ENCODE measurements around the gene TTC19.
"Not testable (repeated sequence)": the region's sequence is repeated elsewhere in the genome, so short reads cannot be mapped to it uniquely, and the experiment has no call there.

TTC19 gene

DNA sequence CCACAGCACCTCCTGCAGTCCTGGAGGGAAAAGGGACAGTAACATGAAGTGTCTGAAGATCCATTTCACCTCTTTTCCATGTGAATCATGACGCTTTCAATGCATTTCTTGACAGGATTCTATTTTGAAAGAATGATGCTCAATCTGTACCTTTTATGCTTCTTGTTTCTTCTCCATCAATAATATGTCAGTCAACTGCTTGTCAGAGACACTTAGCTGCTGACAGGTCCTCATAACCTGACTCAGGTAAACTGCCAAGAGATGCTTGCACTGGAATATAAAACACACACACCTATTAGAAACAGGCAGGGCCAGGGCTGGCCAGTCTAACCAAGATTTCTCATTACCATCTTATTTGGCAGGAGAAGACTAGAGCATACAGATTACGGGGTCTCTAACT, 21.7 kb upstream of the TTC19 start:
- no peaks in the 10 kb centered on the region for H3K27me3 ChIP-seq (ENCODE audit: low read depth, low read length)
- no peaks in the 10 kb centered on the region for H3K9me3 ChIP-seq (ENCODE audit: control insufficient read depth in 1 of 2, low read length in 2 of 2)
- no peak overlapping the region for H3K4me3 ChIP-seq (ENCODE audit: low read depth in 1 of 2, low read length in 2 of 2)
- H3K36me3 ChIP-seq (ENCODE audit: control insufficient read depth in 1 of 2, insufficient read depth in 2 of 2, low read length in 2 of 2), result peaks cover 34 to 45% of the 10 kb centered on the region in 2 donors
- no peaks in the 10 kb centered on the region for H3K4me1 ChIP-seq (ENCODE audit: control insufficient read depth in 1 of 2, insufficient read depth in 2 of 2, low read length in 2 of 2)
- no peak overlapping the region for H3K27ac ChIP-seq (ENCODE audit: low read length)

DNA sequence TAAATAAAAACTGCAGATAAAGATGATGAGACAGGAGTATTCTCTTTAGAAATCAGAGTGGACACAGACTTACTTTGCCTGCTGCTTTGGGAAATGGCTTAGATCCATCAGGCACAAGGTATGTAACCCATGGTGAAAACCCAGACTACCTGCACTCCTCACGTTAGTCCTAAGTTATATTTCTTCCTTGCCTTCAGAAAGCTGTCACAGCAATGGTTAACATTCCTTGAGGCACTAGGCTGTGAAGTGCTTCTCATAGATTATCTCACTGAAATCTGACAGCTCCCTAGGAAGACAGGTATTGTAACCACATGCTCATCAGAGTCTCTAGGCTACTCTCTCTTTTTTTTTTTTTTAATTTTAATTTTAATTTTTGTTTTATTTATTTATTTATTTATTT, 21.0 kb upstream of the TTC19 start:
- Histone ChIP-seq H3K4me3 (ENCODE audit: low read depth in 1 of 2, low read length in 2 of 2) (no peak overlapping the region), H3K4me1 (ENCODE audit: control insufficient read depth in 1 of 2, insufficient read depth in 2 of 2, low read length in 2 of 2) (no peaks in the 10 kb centered on the region), H3K27me3 (ENCODE audit: low read depth, low read length) (no peaks in the 10 kb centered on the region), H3K9me3 (ENCODE audit: control insufficient read depth in 1 of 2, low read length in 2 of 2) (no peaks in the 10 kb centered on the region), H3K27ac (ENCODE audit: low read length) (no peak overlapping the region), H3K36me3 (ENCODE audit: control insufficient read depth in 1 of 2, insufficient read depth in 2 of 2, low read length in 2 of 2) (peaks cover 34 to 46% of the 10 kb centered on the region in 2 donors)

DNA sequence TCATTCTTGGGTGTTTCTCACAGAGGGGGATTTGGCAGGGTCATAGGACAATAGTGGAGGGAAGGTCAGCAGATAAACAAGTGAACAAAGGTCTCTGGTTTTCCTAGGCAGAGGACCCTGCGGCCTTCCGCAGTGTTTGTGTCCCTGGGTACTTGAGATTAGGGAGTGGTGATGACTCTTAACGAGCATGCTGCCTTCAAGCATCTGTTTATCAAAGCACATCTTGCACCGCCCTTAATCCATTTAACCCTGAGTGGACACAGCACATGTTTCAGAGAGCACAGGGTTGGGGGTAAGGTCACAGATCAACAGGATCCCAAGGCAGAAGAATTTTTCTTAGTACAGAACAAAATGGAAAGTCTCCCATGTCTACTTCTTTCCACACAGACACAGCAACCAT, 20.6 kb upstream of the TTC19 start:
- not testable (repeated sequence) for H3K27ac ChIP-seq (ENCODE audit: low read length); H3K4me3 ChIP-seq (ENCODE audit: low read depth in 1 of 2, low read length in 2 of 2); H3K27me3 ChIP-seq (ENCODE audit: low read depth, low read length); H3K4me1 ChIP-seq (ENCODE audit: control insufficient read depth in 1 of 2, insufficient read depth in 2 of 2, low read length in 2 of 2); H3K9me3 ChIP-seq (ENCODE audit: control insufficient read depth in 1 of 2, low read length in 2 of 2)
- H3K36me3 ChIP-seq (ENCODE audit: control insufficient read depth in 1 of 2, insufficient read depth in 2 of 2, low read length in 2 of 2), result peaks cover 37 to 50% of the 10 kb centered on the region in 2 donors

DNA sequence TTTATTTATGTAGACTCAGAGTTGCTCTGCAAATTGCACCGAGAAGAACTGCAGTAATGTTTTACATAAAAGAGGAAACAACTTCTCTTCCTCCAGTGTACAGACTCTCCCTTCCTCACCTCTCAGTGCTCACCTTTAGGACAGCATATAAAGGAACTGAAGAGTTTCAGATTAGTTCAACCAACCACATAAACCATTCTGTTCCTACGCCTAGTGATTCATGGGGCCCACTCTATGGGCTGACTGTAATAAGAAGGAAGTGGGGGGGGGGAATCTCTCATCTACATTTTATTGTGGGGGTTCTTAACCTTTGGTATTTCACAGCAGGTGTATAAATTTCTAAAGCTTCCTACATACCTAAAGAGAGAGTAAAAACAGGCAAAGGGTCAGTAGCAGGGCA, 18.4 kb upstream of the TTC19 start:
- Histone ChIP-seq H3K27me3 (ENCODE audit: low read depth, low read length) (no peaks in the 10 kb centered on the region), H3K27ac (ENCODE audit: low read length) (no peak overlapping the region), H3K36me3 (ENCODE audit: control insufficient read depth in 1 of 2, insufficient read depth in 2 of 2, low read length in 2 of 2) (peaks cover 43 to 72% of the 10 kb centered on the region in 2 donors), H3K9me3 (ENCODE audit: control insufficient read depth in 1 of 2, low read length in 2 of 2) (no peaks in the 10 kb centered on the region), H3K4me1 (ENCODE audit: control insufficient read depth in 1 of 2, insufficient read depth in 2 of 2, low read length in 2 of 2) (no peaks in the 10 kb centered on the region), H3K4me3 (ENCODE audit: low read depth in 1 of 2, low read length in 2 of 2) (no peak overlapping the region)

DNA sequence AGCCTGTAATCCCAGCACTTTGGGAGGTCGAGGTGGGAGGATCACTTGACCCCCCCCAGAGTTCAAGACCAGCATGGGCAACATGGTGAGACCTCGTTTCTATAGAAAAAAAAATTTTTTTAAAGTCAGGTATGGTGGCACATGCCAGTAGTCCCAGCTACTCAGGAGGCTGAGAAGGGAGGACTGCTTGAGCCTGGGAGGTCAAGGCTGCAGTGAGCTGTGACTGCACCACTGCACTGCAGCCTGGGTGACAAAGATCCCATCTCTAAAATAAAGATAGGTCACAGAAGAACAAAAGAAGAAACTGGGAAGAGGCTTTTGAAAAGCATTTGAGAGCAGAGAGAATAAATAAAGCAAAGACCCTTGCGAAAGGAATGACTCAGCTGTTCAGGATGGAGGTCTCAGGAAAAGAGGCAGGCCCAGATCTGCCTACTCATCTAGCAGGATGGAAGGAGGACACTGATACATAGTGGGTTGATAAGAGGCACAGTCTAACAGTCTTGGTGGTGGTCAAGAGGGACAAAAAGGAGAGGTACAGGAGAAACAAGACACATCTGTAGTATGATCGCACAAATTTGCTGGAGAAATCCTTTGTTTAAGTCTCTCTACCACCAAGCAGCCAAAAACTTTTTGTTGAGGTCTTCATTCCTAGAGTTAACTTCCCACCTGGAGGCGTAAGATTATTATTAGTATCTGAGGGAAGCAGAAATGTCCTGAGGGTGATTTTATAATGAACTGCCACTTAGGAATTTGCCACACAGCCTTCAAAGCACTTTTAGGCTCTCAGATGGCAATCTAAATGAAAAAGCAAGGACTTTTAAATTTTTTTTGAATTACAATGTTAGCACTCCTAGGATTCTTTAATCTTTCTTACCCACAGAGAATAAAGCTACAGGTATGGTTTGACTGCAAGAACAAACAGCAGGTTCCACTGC, 17.7 kb upstream of the TTC19 start:
- Histone ChIP-seq H3K9me3 (ENCODE audit: control insufficient read depth in 1 of 2, low read length in 2 of 2) (no peaks in the 10 kb centered on the region), H3K4me1 (ENCODE audit: control insufficient read depth in 1 of 2, insufficient read depth in 2 of 2, low read length in 2 of 2) (no peaks in the 10 kb centered on the region), H3K4me3 (ENCODE audit: low read depth in 1 of 2, low read length in 2 of 2) (no peak overlapping the region), H3K27me3 (ENCODE audit: low read depth, low read length) (no peaks in the 10 kb centered on the region), H3K27ac (ENCODE audit: low read length) (no peak overlapping the region), H3K36me3 (ENCODE audit: control insufficient read depth in 1 of 2, insufficient read depth in 2 of 2, low read length in 2 of 2) (peaks cover 43 to 73% of the 10 kb centered on the region in 2 donors)

DNA sequence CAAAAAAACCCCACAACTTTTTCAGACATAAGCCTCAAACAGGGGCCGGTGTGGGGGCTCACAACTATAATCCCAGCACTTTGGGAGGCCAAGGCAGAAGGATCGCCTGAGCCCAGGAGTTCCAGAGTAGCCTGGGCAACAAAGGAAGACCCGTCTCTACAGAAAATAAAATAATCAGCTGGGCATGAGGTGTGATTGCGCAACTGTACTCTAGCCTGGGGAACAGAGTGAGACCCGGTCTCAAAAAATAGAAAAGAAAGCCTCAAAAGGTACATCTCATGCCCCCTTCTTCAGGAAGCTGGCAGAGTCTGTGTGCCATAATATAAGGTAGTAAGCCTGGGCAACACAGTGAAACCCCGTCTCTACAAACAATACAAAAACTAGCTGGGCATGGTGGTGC, 3.3 kb upstream of the TTC19 start:
- no peaks in the 10 kb centered on the region for H3K27me3 ChIP-seq (ENCODE audit: low read depth, low read length)
- no peak overlapping the region for H3K4me3 ChIP-seq (ENCODE audit: low read depth in 1 of 2, low read length in 2 of 2)
- H3K4me1 ChIP-seq (ENCODE audit: control insufficient read depth in 1 of 2, insufficient read depth in 2 of 2, low read length in 2 of 2), result peaks cover 0 to 11% of the 10 kb centered on the region in 2 donors
- no peaks in the 10 kb centered on the region for H3K9me3 ChIP-seq (ENCODE audit: control insufficient read depth in 1 of 2, low read length in 2 of 2)
- H3K36me3 ChIP-seq (ENCODE audit: control insufficient read depth in 1 of 2, insufficient read depth in 2 of 2, low read length in 2 of 2), result peaks cover 0 to under 1% of the 10 kb centered on the region in 2 donors
- no peak overlapping the region for H3K27ac ChIP-seq (ENCODE audit: low read length)

DNA sequence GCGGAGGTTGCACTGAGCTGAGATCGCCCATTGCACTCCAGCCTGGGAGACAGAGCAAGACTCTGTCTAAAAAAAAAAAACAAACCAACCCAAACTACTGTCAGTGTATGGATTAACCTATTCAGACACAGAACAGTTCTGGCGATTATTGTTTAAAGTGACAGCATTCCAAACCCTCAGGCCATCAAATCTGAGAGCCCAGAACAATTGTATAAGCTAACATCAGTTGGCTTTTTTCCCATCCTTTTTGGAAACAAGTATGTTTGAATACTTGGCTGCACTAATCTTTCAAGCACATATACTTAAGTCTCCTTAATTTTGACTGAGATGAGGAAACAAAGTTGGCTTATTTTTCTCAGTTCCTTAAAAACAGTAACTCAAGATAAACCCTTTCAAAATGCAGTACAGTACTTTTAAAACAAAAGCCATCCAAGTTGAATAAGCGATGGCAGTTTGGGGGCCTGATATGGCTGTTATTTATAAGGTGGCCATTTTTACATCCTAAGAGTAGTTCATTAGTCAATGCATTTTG, 1.5 kb upstream of the TTC19 start:
- H3K27ac ChIP-seq (ENCODE audit: low read length), result no peak overlapping the region
- no peaks in the 10 kb centered on the region for H3K27me3 ChIP-seq (ENCODE audit: low read depth, low read length)
- H3K4me1 ChIP-seq (ENCODE audit: control insufficient read depth in 1 of 2, insufficient read depth in 2 of 2, low read length in 2 of 2), result peaks cover 0 to 15% of the 10 kb centered on the region in 2 donors
- peaks cover 8 to 15% of the 10 kb centered on the region in 2 donors for H3K36me3 ChIP-seq (ENCODE audit: control insufficient read depth in 1 of 2, insufficient read depth in 2 of 2, low read length in 2 of 2)
- no peaks in the 10 kb centered on the region for H3K9me3 ChIP-seq (ENCODE audit: control insufficient read depth in 1 of 2, low read length in 2 of 2)
- no peak overlapping the region for H3K4me3 ChIP-seq (ENCODE audit: low read depth in 1 of 2, low read length in 2 of 2)

DNA sequence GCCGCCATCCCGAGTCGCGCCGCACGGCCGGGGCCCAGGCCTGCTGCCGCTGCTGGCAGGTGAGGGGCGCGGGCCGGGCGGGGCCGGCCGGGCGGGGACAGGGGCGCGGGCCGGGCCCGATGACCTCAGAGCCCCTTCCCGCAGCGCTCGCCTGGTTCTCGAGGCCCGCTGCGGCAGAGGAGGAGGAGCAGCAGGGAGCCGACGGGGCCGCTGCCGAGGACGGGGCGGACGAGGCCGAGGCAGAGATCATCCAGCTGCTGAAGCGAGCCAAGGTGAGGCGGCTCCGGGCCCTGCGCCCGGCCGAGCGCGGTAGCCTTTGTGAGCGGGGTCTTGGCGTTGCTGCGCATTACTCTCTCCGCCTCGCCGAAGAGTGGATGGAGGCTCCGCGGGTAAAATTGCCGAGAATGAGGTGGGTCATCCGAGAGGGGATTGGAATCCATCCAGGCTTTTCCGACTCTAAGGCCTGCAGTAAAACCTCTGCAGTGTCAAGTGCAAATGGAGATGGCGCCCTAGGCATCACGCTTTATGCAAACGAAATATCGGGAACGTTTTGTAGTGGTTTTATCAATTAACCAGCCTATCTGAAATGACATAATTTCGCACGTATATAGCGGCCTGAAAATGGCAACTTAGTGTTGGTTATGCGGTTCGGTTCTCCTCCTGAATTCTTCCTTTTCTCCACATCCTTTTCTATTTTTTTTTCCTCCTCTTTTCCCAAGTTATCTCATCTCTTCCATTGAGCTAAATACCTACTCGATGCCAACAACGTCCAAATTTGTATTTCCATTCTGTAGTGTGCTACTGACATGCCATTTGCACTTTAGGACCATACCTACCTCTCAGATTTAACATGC, 577 bp downstream of the TTC19 start:
- no peaks in the 10 kb centered on the region for H3K27me3 ChIP-seq (ENCODE audit: low read depth, low read length)
- peak overlapping the region; percentile 86 to 88 for H3K4me3 ChIP-seq (ENCODE audit: low read depth in 1 of 2, low read length in 2 of 2)
- peak overlapping the region; percentile 79 for H3K27ac ChIP-seq (ENCODE audit: low read length)
- H3K9me3 ChIP-seq (ENCODE audit: control insufficient read depth in 1 of 2, low read length in 2 of 2), result no peaks in the 10 kb centered on the region
- H3K4me1 ChIP-seq (ENCODE audit: control insufficient read depth in 1 of 2, insufficient read depth in 2 of 2, low read length in 2 of 2), result peaks cover 0 to 15% of the 10 kb centered on the region in 2 donors
- H3K36me3 ChIP-seq (ENCODE audit: control insufficient read depth in 1 of 2, insufficient read depth in 2 of 2, low read length in 2 of 2), result peaks cover 27 to 35% of the 10 kb centered on the region in 2 donors

DNA sequence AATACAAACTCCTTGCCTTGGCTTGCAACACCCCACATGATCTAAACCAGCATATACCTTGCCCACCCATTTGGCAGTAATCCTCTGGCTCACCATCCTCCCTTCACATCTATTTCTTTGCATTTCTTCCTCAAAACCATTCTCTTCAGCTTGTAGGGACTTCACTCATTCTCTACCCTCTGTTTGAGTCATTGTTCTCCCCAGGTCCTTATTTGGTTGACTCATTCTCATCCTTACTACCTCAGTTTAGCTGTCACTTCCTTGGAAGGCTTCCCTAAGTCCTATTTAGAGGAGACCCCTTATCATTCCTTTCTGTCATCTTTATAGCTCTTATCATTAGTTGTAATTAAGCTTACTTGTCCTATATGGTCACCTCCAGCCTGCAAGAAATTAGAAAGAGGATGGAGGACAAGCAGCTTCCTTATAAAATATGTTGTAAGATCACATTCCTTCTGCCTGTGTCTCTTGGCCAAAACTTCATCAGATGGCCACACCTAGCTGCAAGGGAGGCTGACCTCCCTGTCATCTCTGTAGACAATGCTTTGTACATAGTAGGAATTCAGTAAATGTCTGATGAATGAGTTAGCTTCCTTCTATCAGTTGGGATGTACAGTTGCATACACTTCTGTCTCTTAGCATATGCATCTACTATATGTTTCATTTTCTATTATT, 1.7 kb downstream of the TTC19 start:
- peaks cover 0 to 15% of the 10 kb centered on the region in 2 donors for H3K4me1 ChIP-seq (ENCODE audit: control insufficient read depth in 1 of 2, insufficient read depth in 2 of 2, low read length in 2 of 2)
- no peak overlapping the region for H3K27ac ChIP-seq (ENCODE audit: low read length)
- peaks cover 36 to 46% of the 10 kb centered on the region in 2 donors for H3K36me3 ChIP-seq (ENCODE audit: control insufficient read depth in 1 of 2, insufficient read depth in 2 of 2, low read length in 2 of 2)
- no peaks in the 10 kb centered on the region for H3K9me3 ChIP-seq (ENCODE audit: control insufficient read depth in 1 of 2, low read length in 2 of 2)
- H3K27me3 ChIP-seq (ENCODE audit: low read depth, low read length), result no peaks in the 10 kb centered on the region
- H3K4me3 ChIP-seq (ENCODE audit: low read depth in 1 of 2, low read length in 2 of 2), result peak overlapping the region; percentile 86 to 88

DNA sequence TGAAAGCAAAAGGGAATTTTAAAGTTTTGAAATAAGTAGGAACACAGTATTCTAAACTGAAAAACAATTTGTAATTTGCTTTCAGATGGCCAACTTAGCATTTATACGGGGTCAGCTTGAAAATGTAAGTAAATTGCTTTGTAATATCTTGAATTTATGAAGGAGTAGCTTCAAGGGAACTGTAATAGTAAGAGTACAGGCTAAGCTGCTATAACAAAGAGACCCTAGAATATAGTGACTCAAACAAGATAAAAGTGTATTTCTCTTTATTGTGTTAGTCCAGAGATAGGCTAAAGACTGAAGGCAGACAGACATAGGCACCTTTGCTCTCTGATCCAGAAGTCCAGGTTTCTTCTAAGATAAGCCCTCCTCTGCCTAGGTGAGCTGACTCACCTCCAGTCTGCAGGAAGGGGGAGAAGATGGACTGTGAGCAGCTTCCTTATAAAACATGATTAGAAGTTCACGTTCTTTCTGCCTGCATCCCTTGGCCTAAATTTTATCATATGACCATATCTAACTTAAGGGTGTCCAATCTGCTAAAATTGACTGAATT, 3.2 kb downstream of the TTC19 start:
- H3K36me3 ChIP-seq (ENCODE audit: control insufficient read depth in 1 of 2, insufficient read depth in 2 of 2, low read length in 2 of 2), result peaks cover 48 to 60% of the 10 kb centered on the region in 2 donors
- H3K9me3 ChIP-seq (ENCODE audit: control insufficient read depth in 1 of 2, low read length in 2 of 2), result no peaks in the 10 kb centered on the region
- no peaks in the 10 kb centered on the region for H3K27me3 ChIP-seq (ENCODE audit: low read depth, low read length)
- no peak overlapping the region for H3K27ac ChIP-seq (ENCODE audit: low read length)
- no peak overlapping the region for H3K4me3 ChIP-seq (ENCODE audit: low read depth in 1 of 2, low read length in 2 of 2)
- H3K4me1 ChIP-seq (ENCODE audit: control insufficient read depth in 1 of 2, insufficient read depth in 2 of 2, low read length in 2 of 2), result peaks cover 0 to 15% of the 10 kb centered on the region in 2 donors
